ENCODE results near the gene MGLL.

The MGLL gene

DNA sequence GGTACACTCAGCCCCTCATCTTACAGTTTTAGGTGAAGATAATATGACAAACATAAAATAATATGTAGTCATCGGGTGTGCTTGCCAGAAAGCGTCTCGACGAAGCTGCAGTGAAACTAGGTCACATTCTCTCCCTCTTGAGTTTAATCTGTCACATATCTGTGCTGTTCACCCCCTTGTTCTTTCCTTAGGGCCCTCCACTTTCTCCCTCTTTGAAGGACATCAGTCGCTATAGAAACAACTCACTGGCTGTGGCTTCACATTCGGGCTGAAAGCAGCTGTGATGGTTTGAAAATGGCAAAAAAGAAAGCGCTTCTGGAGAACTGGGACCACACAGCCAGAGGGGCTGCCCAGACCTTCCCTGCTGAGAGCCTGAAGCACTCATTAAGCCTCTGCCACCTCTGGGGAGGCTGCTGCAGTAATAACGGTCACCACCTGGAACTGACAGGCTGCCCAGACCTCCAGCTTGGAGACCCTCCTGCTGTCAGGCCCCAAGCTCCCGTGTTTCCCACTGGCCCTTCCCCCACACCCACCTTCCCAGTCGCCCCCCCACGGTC lies 99.2 kb downstream of the MGLL start:
- no peaks in the 10 kb centered on the region for H3K9me3 ChIP-seq (ENCODE audit: control insufficient read depth, low read length)
- no peak overlapping the region for H3K9ac ChIP-seq (ENCODE audit: low read length)
- peaks cover 6% of the 10 kb centered on the region for H3K4me1 ChIP-seq (ENCODE audit: control insufficient read depth, insufficient read depth, low read length)
- no peak overlapping the region for H3K4me3 ChIP-seq (ENCODE audit: low read length)
- no peaks in the 10 kb centered on the region for H3K36me3 ChIP-seq (ENCODE audit: control insufficient read depth, insufficient read depth, low read length)
- H3K27me3 ChIP-seq (ENCODE audit: control insufficient read depth, insufficient read depth, low read length): no peaks in the 10 kb centered on the region

DNA sequence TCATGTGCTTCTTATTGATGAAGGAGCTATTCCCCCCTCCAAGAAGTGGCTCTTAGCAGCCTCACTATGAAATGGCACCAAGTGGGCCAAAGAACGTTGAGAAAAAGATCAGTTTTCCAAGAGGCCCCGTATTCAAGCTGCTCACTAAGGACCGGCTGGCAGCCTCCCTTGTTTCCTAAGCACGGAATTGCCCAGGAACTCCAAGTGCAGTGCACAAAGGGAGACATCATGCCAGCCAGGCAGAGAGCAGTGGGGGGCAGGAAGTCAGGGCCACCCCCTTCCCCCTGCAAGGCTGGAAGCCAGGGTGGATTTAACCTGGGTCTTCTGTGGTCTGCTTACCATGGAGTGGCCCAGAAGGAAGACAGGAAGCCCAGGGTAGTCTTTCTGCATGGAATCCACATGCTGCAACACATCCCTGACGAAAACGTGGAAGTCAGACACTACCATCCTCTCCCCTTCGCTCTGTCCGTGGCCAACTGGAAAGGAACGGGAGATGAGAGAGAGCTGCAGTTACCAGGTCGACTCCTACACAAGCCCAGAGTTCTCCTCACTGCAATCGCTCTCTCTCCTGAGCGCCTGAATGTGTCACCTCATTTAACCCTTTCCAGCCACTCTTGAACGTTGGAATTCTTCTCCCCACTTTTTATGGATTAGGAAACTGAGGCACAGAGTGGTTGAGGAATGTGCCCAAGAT lies 100.1 kb downstream of the MGLL start:
- H3K27me3 ChIP-seq (ENCODE audit: control insufficient read depth, insufficient read depth, low read length): no peaks in the 10 kb centered on the region
- H3K36me3 ChIP-seq (ENCODE audit: control insufficient read depth, insufficient read depth, low read length): no peaks in the 10 kb centered on the region
- H3K9me3 ChIP-seq (ENCODE audit: control insufficient read depth, low read length): no peaks in the 10 kb centered on the region
- no peak overlapping the region for H3K4me3 ChIP-seq (ENCODE audit: low read length)
- H3K4me1 ChIP-seq (ENCODE audit: control insufficient read depth, insufficient read depth, low read length): peaks cover 6% of the 10 kb centered on the region
- H3K9ac ChIP-seq (ENCODE audit: low read length): no peak overlapping the region

DNA sequence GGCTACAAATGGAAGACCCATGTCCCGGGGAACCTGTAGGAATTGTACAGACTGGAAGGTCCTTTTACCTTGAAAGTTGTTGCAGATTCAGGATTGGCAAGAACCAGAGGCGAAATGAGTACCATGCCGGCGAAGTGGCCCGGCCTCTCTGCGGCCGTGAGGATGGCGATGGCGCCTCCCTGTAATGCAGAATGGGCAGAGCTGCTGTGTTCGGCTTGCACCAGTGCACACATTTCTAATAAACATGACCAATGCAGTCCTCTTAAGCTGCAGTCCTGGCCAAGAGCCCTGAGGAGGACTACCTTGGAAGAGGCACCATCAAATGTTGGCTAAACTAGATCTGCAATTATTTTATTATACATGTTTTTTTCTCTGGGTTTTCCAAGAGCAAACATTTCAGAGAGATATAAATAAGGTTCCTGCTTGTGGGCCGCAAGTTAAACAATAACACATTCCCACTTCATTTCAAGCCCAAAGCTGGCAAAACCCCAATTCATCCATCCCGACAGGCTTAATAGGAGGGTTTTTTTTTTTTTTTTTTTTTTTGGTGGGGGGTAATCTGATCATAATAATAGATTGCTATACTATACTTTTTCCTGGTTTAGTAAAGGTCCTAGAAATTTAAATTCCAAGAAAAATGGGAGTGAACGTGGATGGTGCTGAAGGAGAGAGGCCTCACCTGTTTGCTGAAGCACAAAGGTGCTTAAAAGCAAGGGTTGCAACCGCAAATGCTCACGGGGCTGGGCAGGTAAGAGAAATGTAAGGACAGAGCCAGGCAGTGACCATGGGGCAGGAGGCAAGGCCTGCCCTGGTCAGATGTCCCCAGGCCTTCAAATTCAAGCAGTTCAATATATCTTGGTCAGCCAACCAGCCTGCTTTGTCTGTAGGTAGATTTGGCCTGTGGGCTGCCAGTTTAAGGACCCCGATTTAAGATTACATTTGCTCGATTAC lies 101.1 kb downstream of the MGLL start:
- Histone ChIP-seq H3K4me3 (ENCODE audit: low read length) (no peak overlapping the region), H3K4me1 (ENCODE audit: control insufficient read depth, insufficient read depth, low read length) (peaks cover 6% of the 10 kb centered on the region), H3K9me3 (ENCODE audit: control insufficient read depth, low read length) (no peaks in the 10 kb centered on the region), H3K9ac (ENCODE audit: low read length) (no peak overlapping the region), H3K27me3 (ENCODE audit: control insufficient read depth, insufficient read depth, low read length) (no peaks in the 10 kb centered on the region), H3K36me3 (ENCODE audit: control insufficient read depth, insufficient read depth, low read length) (no peaks in the 10 kb centered on the region)

DNA sequence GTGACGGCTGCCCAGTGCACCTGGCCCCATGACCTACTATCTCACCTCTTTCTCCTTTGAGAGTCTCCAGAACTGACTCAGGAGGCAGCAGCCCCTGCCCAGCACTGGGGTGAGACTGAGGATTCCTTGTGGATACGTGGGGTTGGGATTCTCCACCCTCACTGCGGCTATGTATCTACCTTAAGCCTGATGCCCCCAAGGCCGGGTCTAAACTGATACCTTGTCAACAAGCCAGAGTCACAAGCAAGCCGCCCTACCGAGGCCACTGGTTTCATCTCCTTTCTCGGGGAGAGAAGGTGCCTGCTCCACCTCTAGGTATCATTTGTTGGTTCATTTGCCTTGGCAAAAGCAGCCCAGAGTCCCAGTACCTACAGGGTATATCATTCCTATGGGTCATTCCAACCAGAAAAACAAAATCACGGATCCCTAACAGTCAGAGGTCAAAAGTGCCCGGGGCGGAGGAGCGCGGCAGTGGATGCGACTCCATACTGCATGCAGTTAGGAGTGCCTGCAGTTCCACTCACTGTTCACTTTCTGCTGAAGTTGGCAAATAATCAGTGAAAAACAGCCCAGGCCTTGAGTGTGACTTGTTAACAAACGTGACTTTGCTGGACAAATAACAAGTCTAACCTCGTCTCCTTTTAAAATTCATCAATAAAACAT lies 102.0 kb downstream of the MGLL start:
- Histone ChIP-seq H3K4me1 (ENCODE audit: control insufficient read depth, insufficient read depth, low read length) (peaks cover 6% of the 10 kb centered on the region), H3K27me3 (ENCODE audit: control insufficient read depth, insufficient read depth, low read length) (no peaks in the 10 kb centered on the region), H3K36me3 (ENCODE audit: control insufficient read depth, insufficient read depth, low read length) (no peaks in the 10 kb centered on the region), H3K9me3 (ENCODE audit: control insufficient read depth, low read length) (no peaks in the 10 kb centered on the region), H3K4me3 (ENCODE audit: low read length) (no peak overlapping the region), H3K9ac (ENCODE audit: low read length) (no peak overlapping the region)

DNA sequence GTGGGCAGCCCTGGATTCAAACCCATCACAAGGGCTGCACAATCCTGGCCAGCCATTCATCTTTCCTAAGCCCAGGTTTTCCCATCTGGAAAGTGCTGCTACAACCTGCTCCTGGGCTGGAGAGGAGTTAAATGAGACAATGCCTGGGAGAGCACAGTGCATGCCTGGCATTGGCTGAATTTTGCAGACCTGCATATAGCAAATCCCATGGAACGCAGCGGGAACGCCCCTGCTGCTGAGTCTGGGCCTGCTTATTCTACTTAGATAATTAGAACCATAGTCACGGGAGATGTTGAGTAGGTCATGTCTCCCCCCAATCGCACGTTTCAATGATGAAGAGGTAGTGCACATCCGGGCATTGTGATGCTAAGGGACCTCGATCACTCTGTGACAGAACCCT lies 102.9 kb downstream of the MGLL start:
- no peaks in the 10 kb centered on the region for H3K36me3 ChIP-seq (ENCODE audit: control insufficient read depth, insufficient read depth, low read length)
- no peaks in the 10 kb centered on the region for H3K27me3 ChIP-seq (ENCODE audit: control insufficient read depth, insufficient read depth, low read length)
- H3K4me3 ChIP-seq (ENCODE audit: low read length): no peak overlapping the region
- H3K9me3 ChIP-seq (ENCODE audit: control insufficient read depth, low read length): no peaks in the 10 kb centered on the region
- no peak overlapping the region for H3K9ac ChIP-seq (ENCODE audit: low read length)
- H3K4me1 ChIP-seq (ENCODE audit: control insufficient read depth, insufficient read depth, low read length): peaks cover 11% of the 10 kb centered on the region

DNA sequence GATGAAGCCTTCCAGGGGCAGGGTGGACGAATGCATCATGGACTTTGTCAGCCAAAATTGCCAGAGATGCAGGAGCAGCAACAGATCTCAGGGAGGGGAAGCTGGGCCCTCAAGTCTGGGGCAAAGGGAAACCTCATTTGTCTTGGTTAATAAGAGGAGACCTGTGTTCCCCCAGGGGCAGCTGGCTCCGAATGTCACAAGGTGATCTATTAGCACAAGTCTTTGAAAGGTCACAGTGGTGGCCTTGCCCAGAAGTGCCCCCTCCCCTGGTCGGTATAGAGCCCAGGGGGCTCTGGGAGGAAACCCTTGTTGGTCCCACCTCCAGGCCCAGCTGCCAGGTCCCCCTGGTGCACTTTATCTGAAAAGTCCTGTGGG lies 103.4 kb downstream of the MGLL start:
- no peaks in the 10 kb centered on the region for H3K9me3 ChIP-seq (ENCODE audit: control insufficient read depth, low read length)
- no peak overlapping the region for H3K4me3 ChIP-seq (ENCODE audit: low read length)
- H3K27me3 ChIP-seq (ENCODE audit: control insufficient read depth, insufficient read depth, low read length): no peaks in the 10 kb centered on the region
- no peak overlapping the region for H3K9ac ChIP-seq (ENCODE audit: low read length)
- peaks cover 12% of the 10 kb centered on the region for H3K4me1 ChIP-seq (ENCODE audit: control insufficient read depth, insufficient read depth, low read length)
- no peaks in the 10 kb centered on the region for H3K36me3 ChIP-seq (ENCODE audit: control insufficient read depth, insufficient read depth, low read length)

DNA sequence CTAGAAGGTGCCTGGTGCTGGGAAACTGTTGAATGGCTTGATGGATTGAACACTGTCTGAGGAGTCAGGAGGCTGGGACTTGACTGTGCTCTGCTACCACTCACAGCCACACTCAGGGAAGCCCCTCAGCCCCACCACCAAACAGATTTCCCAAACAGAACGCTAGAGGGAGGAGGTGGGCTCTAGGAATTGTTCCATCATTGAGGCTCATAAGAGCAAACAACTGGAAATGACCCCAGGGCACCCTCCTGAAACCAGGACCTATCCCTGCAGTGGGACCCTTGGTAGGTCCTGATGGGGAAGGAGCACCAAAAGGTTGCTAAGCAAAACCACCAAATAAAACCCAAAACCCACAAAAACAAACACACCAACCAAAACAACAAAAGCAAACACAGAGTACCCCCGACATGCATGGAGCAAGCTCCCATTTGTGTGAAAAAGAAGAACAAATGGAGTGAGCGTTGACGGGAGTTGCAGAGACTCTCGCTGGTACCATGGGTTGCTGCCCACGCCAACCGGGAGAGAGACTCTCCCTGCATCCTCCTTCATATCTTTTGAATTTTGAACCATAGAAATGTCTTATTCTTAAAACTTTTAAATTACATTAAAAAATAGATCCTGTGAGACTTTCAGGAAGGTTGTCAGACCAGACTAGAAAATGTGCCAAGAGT lies 103.9 kb downstream of the MGLL start:
- Histone ChIP-seq H3K4me3 (ENCODE audit: low read length) (no peak overlapping the region), H3K9me3 (ENCODE audit: control insufficient read depth, low read length) (no peaks in the 10 kb centered on the region), H3K4me1 (ENCODE audit: control insufficient read depth, insufficient read depth, low read length) (peaks cover 12% of the 10 kb centered on the region), H3K27me3 (ENCODE audit: control insufficient read depth, insufficient read depth, low read length) (no peaks in the 10 kb centered on the region), H3K9ac (ENCODE audit: low read length) (no peak overlapping the region), H3K36me3 (ENCODE audit: control insufficient read depth, insufficient read depth, low read length) (no peaks in the 10 kb centered on the region)

DNA sequence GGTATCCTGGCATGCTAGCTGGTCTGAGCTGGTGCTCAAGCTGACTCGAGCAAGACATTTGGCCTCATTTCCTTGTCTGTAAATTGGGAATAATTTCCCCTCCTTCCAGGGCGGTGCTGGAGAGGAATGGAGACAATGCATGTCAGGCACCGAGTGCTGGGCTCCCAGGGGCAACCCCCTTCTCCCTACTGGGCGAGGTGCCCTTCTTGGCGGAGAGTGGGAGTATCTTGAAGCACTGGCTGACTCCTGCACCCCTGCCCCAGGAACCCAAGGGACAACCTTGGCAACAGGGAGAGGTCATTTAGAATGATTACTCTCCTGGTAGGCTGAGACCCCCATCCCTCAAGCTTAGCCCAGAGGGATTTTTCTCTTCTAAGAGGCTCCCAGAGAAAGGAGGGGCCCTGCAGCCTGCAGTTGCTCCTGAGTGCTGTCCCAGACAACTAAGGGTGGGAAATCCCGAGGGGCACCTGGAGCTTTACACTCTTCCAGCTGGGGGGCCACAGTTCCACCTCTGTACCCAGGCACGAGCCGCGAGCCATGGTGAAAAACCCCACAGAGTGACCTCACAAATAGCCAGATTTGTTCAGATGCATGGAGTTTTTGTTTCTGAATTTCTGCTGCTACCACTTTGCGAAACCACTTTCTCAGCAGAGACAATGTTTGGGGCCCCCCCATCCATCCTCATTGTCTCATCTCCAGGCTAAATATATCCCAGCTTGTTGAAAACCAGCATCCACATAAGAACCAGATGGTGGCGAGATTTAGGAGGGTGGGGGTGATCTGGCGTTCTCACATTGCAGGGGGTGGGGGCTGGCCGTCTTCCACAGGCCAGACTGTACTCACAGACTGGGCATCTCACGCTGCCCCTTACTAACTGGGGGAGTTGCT lies 104.7 kb downstream of the MGLL start:
- no peaks in the 10 kb centered on the region for H3K9me3 ChIP-seq (ENCODE audit: control insufficient read depth, low read length)
- H3K36me3 ChIP-seq (ENCODE audit: control insufficient read depth, insufficient read depth, low read length): no peaks in the 10 kb centered on the region
- no peak overlapping the region for H3K4me3 ChIP-seq (ENCODE audit: low read length)
- no peak overlapping the region for H3K9ac ChIP-seq (ENCODE audit: low read length)
- H3K4me1 ChIP-seq (ENCODE audit: control insufficient read depth, insufficient read depth, low read length): peaks cover 12% of the 10 kb centered on the region
- no peaks in the 10 kb centered on the region for H3K27me3 ChIP-seq (ENCODE audit: control insufficient read depth, insufficient read depth, low read length)

DNA sequence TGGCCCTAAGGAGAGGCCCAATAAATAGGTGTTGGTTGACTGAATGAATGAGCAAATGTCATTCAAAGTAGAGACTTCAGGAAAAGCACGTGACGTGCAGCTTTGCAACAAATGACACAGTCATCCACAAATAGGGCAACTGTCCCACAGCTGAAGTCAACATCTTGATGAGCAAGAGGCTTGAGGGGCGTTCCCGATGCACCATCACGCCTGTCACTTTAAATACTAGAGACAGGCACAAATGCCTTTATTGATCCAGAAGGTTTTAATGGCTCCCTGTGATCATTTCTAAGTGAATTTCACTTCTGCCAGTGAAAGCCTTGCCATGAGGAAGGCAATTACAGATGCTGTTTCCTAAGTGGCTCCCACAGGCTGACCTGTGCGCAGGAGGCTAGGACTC lies 105.9 kb downstream of the MGLL start:
- Histone ChIP-seq H3K9ac (ENCODE audit: low read length) (no peak overlapping the region), H3K27me3 (ENCODE audit: control insufficient read depth, insufficient read depth, low read length) (no peaks in the 10 kb centered on the region)

DNA sequence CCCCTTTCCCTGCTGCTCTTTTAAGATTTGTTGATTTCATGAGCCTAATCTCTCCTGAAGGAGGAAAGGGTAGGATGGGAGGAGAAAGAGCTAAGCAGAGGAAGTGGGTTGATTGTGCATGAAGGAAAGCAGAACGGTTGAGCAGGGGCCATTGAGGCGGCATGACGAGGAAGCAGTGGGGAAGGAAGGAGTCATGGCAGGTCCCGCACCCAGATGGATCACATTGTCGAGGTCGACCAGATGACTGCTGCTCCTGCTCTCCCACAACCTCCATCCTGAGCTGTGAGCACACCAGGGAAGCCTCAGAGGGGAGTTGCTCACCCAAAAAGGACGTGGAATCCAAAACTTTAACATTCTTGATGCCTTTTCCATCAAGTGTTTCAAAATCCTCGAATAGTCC lies 106.8 kb downstream of the MGLL start:
- H3K4me1 ChIP-seq (ENCODE audit: control insufficient read depth, insufficient read depth, low read length): peaks cover 6% of the 10 kb centered on the region
- no peaks in the 10 kb centered on the region for H3K36me3 ChIP-seq (ENCODE audit: control insufficient read depth, insufficient read depth, low read length)

More for the DNA sequence above, 105.9 kb downstream of the MGLL start:
- Histone ChIP-seq H3K36me3 (ENCODE audit: control insufficient read depth, insufficient read depth, low read length) (no peaks in the 10 kb centered on the region), H3K4me1 (ENCODE audit: control insufficient read depth, insufficient read depth, low read length) (peaks cover 6% of the 10 kb centered on the region), H3K4me3 (ENCODE audit: low read length) (no peak overlapping the region), H3K9me3 (ENCODE audit: control insufficient read depth, low read length) (no peaks in the 10 kb centered on the region)

DNA sequence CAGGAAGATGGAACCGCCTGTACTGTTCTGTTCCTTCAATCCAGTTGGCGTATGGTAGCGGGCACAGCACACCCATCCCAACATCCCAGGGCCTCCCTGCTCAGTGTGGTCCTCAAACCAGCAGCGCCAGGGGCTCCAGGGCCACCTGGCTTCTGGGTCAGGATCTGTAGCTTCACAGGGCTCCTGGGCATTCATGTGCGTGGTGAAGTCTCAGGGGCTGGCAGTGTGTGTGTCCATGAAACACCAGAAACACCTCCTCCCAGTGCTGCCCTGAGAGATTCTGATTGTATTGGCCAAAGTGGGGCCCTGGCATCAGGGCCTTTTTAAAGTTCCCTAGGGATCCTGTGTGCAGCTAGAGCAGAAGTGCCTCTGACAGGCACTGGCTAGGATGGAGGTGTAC lies 107.4 kb downstream of the MGLL start:
- H3K9me3 ChIP-seq (ENCODE audit: control insufficient read depth, low read length): no peaks in the 10 kb centered on the region
- H3K36me3 ChIP-seq (ENCODE audit: control insufficient read depth, insufficient read depth, low read length): no peaks in the 10 kb centered on the region
- no peak overlapping the region for H3K4me3 ChIP-seq (ENCODE audit: low read length)
- no peak overlapping the region for H3K9ac ChIP-seq (ENCODE audit: low read length)
- no peaks in the 10 kb centered on the region for H3K27me3 ChIP-seq (ENCODE audit: control insufficient read depth, insufficient read depth, low read length)
- peaks cover 6% of the 10 kb centered on the region for H3K4me1 ChIP-seq (ENCODE audit: control insufficient read depth, insufficient read depth, low read length)

More for the DNA sequence above, 106.8 kb downstream of the MGLL start:
- H3K4me3 ChIP-seq (ENCODE audit: low read length): no peak overlapping the region
- H3K27me3 ChIP-seq (ENCODE audit: control insufficient read depth, insufficient read depth, low read length): no peaks in the 10 kb centered on the region
- H3K9ac ChIP-seq (ENCODE audit: low read length): no peak overlapping the region
- no peaks in the 10 kb centered on the region for H3K9me3 ChIP-seq (ENCODE audit: control insufficient read depth, low read length)
